Endodermal cell (in vitro differentiated cells): ENCODE results near the gene OR4D6. TPM values are rescaled to one million over a fixed set of nuclear protein-coding genes. Genes with fewer than 3 reads are reported as not detected.
A peak's percentile ranks its signal among the peaks of the same experiment; 100 is the strongest.

Experiments
- DNase-seq: peaks from one replicate; pipeline ENCODE4 v3.0.0-alpha.2; 2017
- H3K27ac ChIP-seq: 2 replicates; pipeline ENCODE4 v1.5.1; 2013; ENCODE audit warnings: mild to moderate bottlenecking, low read depth, low read length, moderate library complexity
- H3K27me3 ChIP-seq: 2 replicates; pipeline ENCODE4 v1.6.1; 2013; ENCODE audit warnings: mild to moderate bottlenecking, low read length, moderate library complexity; ENCODE audit not compliant: insufficient read depth, control insufficient read depth, poor library complexity, severe bottlenecking
- H3K36me3 ChIP-seq: 2 replicates; pipeline ENCODE4 v1.7.0; 2013; ENCODE audit warnings: mild to moderate bottlenecking, low read length, moderate library complexity; ENCODE audit not compliant: control insufficient read depth, insufficient read depth
- H3K4me1 ChIP-seq: one replicate; pipeline ENCODE4 v1.7.0; 2013; ENCODE audit warnings: low read length; ENCODE audit not compliant: control insufficient read depth, insufficient read depth
- H3K4me3 ChIP-seq: 2 replicates; pipeline ENCODE4 v1.5.1; 2013; ENCODE audit warnings: mild to moderate bottlenecking, low read length, moderate library complexity
- H3K9ac ChIP-seq: 2 replicates; pipeline ENCODE4 v1.6.1; 2013; ENCODE audit warnings: mild to moderate bottlenecking, low read length, moderate library complexity; ENCODE audit not compliant: poor library complexity, severe bottlenecking; ENCODE audit errors: extremely low read depth
- H3K9me3 ChIP-seq: 2 replicates; pipeline ENCODE4 v1.6.1; 2013; ENCODE audit warnings: mild to moderate bottlenecking, low read length, moderate library complexity; ENCODE audit not compliant: control insufficient read depth
- H3K27ac Mint-ChIP-seq: 2 replicates; pipeline ENCODE4 v1.8.0; 2020; ENCODE audit warnings: mixed read lengths
- H3K27me3 Mint-ChIP-seq: 2 replicates; pipeline ENCODE4 v1.8.0; 2021; ENCODE audit warnings: mild to moderate bottlenecking, mixed read lengths; ENCODE audit not compliant: insufficient read depth
- H3K36me3 Mint-ChIP-seq: 2 replicates; pipeline ENCODE4 v1.8.0; 2020; ENCODE audit warnings: low read depth, mixed read lengths
- H3K4me1 Mint-ChIP-seq: 2 replicates; pipeline ENCODE4 v1.8.0; 2020; ENCODE audit warnings: mixed read lengths
- H3K4me3 Mint-ChIP-seq: 2 replicates; pipeline ENCODE4 v1.8.0; 2020; ENCODE audit warnings: mild to moderate bottlenecking, moderate library complexity, mixed read lengths
- H3K9me3 Mint-ChIP-seq: 2 replicates; pipeline ENCODE4 v1.8.0; 2020; ENCODE audit warnings: mild to moderate bottlenecking, mixed read lengths
- WGBS, 2 experiments: methylation state at CpG; one replicate each; pipeline versions ENCODE4 v1.1.5 to v1.1.7; 2013; ENCODE audit warnings: missing lambda C conversion rate in 2 of 2, mixed read lengths in 1 of 2; ENCODE audit not compliant: insufficient coverage in 1 of 2, insufficient read length in 1 of 2; 5-methylcytosine and 5-hydroxymethylcytosine counted together
- total RNA-seq, 2 donors: library from RNA; stranded (reverse); fragmentation: NEBNext Ultra II Directional in 1 of 2; extraction: Animal tissue kit (Norgen Biotek cat#: 25700) in 1 of 2; gene quantifications; 2 replicates in 1 of 2; 3 replicates in 1 of 2; pipeline ENCODE4 v1.2.1, GENCODE V29; 2021
- TF ChIP-seq, protein P1 (sequence below): fragments of 200-600 bp; sonication (generic); conservative IDR thresholded peaks from 2 replicates; pipeline ENCODE4 v1.5.0; 2021; ENCODE audit warnings: antibody characterized with exemption, mild to moderate bottlenecking

Gene OR4D6
- total RNA-seq, 2 donors from 2014 or later = not detected

DNA sequence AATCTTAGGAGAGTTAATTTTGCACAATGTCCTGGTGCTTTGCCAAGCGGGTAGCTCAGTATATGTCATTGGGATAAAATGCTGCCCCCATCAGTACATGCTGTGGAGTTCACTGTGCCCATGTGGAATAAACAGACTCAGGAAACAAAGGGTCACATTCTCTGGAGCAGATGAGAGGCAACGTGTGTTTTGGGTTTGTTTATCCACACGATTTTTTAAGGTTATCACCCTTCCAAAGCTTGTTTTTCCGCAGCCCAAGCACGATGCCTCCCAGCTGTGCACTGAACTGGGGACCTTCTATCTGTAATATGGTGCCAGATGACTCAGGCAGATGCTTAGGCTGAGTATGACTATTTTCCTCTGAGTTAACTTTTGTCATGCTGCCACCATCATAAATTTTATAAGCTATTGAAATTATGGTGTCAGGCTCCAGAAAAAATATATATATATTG is 6.5 kb downstream of the OR4D6 start:
- Mint-ChIP-seq H3K9me3 (no peaks in the 10 kb centered on the region), H3K27ac (no peak overlapping the region), H3K27me3 (no peaks in the 10 kb centered on the region), H3K36me3 (no peaks in the 10 kb centered on the region), H3K4me1 (no peaks in the 10 kb centered on the region), H3K4me3 (no peak overlapping the region)
- no peak overlapping the region for H3K4me3 ChIP-seq
- H3K27ac ChIP-seq = no peak overlapping the region
- no peaks in the 10 kb centered on the region for H3K4me1 ChIP-seq
- 67 to 78% methylated on average over 3 to 5 of the region's 5 CpGs for WGBS, 2 experiments
- H3K9me3 ChIP-seq = no peaks in the 10 kb centered on the region
- H3K9ac ChIP-seq = no peak overlapping the region
- H3K27me3 ChIP-seq = no peaks in the 10 kb centered on the region
- TF ChIP-seq, protein P1, sequence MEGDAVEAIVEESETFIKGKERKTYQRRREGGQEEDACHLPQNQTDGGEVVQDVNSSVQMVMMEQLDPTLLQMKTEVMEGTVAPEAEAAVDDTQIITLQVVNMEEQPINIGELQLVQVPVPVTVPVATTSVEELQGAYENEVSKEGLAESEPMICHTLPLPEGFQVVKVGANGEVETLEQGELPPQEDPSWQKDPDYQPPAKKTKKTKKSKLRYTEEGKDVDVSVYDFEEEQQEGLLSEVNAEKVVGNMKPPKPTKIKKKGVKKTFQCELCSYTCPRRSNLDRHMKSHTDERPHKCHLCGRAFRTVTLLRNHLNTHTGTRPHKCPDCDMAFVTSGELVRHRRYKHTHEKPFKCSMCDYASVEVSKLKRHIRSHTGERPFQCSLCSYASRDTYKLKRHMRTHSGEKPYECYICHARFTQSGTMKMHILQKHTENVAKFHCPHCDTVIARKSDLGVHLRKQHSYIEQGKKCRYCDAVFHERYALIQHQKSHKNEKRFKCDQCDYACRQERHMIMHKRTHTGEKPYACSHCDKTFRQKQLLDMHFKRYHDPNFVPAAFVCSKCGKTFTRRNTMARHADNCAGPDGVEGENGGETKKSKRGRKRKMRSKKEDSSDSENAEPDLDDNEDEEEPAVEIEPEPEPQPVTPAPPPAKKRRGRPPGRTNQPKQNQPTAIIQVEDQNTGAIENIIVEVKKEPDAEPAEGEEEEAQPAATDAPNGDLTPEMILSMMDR = peak; percentile 38
- no peak for DNase-seq
- no peaks in the 10 kb centered on the region for H3K36me3 ChIP-seq

DNA sequence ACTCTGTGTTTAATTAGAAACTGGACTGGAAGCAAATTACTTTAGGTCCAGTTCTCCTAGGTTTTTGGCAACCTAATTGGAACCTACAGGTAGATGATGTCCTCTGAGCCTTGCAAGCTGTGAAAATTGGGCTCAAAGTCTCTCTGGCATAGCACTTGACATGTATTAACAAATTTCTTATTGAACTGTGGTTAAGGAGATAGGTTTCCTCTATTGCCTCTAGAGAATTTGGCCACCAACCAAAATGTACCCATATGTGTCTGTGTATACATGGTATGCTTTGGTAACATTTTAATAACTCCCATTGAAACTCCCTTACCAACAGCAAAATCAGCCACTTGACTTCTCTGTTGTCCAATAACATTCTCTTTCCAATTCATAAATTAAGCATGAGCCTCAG is 16.3 kb downstream of the OR4D6 start, which contains the start of gene OR4D10:
Gene OR4D10, plus strand, starts transcription at position 301 of the 400 bp plus-strand sequence. CDS start 4,115 bp downstream, outside the sequence.
- H3K4me1 Mint-ChIP-seq = no peaks in the 10 kb centered on the region
- TF ChIP-seq, protein P1 = no peak
- H3K36me3 Mint-ChIP-seq = no peaks in the 10 kb centered on the region
- H3K4me3 Mint-ChIP-seq = no peak within 1 kb of the TSS
- no peaks in the 10 kb centered on the region for H3K27me3 Mint-ChIP-seq
- Histone ChIP-seq H3K27me3 (no peaks in the 10 kb centered on the region), H3K4me3 (no peak within 1 kb of the TSS), H3K36me3 (no peaks in the 10 kb centered on the region), H3K27ac (no peak within 1 kb of the TSS), H3K9me3 (no peaks in the 10 kb centered on the region), H3K9ac (no peak within 1 kb of the TSS), H3K4me1 (no peaks in the 10 kb centered on the region)
- H3K9me3 Mint-ChIP-seq = no peaks in the 10 kb centered on the region
- H3K27ac Mint-ChIP-seq = no peak within 1 kb of the TSS
- no peak for DNase-seq

DNA sequence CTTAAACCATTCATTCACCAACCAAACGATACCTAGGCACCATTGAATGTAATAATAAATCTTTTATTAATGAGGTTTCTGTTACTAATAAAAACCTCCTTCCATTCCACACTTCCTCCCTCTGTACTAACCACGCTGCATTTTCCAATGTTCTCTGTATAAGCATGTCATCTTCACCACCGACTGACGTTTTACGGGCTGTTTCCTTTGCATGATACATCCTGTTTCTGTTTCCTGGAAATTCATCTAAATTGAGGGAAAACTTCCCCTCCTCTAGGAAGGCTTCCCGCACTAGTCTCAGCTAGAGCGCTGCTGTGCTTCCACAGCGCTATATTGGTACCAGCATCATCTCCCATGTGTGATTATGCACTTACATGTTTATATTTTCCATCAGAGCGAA is 18.4 kb downstream of the OR4D6 start:
- no peak for DNase-seq
- H3K9me3 ChIP-seq = no peaks in the 10 kb centered on the region
- H3K27ac ChIP-seq = no peak overlapping the region
- no peaks in the 10 kb centered on the region for H3K27me3 ChIP-seq
- Mint-ChIP-seq H3K27me3 (no peaks in the 10 kb centered on the region), H3K27ac (no peak overlapping the region), H3K36me3 (no peaks in the 10 kb centered on the region), H3K4me1 (no peaks in the 10 kb centered on the region), H3K9me3 (no peaks in the 10 kb centered on the region), H3K4me3 (no peak overlapping the region)
- H3K4me3 ChIP-seq = no peak overlapping the region
- WGBS, 2 experiments = 78 to 89% methylated on average over 7 to 9 of the region's 9 CpGs
- H3K4me1 ChIP-seq = no peaks in the 10 kb centered on the region
- no peaks in the 10 kb centered on the region for H3K36me3 ChIP-seq
- no peak overlapping the region for H3K9ac ChIP-seq
- TF ChIP-seq, protein P1 = no peak
